Sigmoid colon (tissue), 4 donors: ENCODE results near the gene MDFI.

Experiments used
- EP300 ChIP-seq, 4 donors: sonication (generic); formaldehyde crosslinking; IDR thresholded peaks; one replicate each; pipeline ENCODE4 v1.6.1; 2017; ENCODE audit warnings: antibody characterized with exemption in 4 of 4
- POLR2A ChIP-seq, 2 donors: fragments of 450-650 bp; IDR thresholded peaks; one replicate each; pipeline ENCODE4 v1.6.1; 2016; ENCODE audit warnings: antibody characterized with exemption in 2 of 2, mild to moderate bottlenecking in 2 of 2, moderate library complexity in 2 of 2
- POLR2AphosphoS5 ChIP-seq, 4 donors: sonication (generic); formaldehyde crosslinking; IDR thresholded peaks; one replicate each; pipeline ENCODE4 v1.6.1; 2017; ENCODE audit warnings: antibody characterized with exemption in 4 of 4
- TF ChIP-seq, protein P1 (sequence below), 4 experiments: fragments of 450-650 bp in 3 of 4; fragments of 200-600 bp in 1 of 4; IDR thresholded peaks; one replicate each; pipeline ENCODE4 v1.5.1; 2016 to 2019; ENCODE audit warnings: antibody characterized with exemption in 4 of 4, mild to moderate bottlenecking in 3 of 4, moderate library complexity in 2 of 4

DNA sequence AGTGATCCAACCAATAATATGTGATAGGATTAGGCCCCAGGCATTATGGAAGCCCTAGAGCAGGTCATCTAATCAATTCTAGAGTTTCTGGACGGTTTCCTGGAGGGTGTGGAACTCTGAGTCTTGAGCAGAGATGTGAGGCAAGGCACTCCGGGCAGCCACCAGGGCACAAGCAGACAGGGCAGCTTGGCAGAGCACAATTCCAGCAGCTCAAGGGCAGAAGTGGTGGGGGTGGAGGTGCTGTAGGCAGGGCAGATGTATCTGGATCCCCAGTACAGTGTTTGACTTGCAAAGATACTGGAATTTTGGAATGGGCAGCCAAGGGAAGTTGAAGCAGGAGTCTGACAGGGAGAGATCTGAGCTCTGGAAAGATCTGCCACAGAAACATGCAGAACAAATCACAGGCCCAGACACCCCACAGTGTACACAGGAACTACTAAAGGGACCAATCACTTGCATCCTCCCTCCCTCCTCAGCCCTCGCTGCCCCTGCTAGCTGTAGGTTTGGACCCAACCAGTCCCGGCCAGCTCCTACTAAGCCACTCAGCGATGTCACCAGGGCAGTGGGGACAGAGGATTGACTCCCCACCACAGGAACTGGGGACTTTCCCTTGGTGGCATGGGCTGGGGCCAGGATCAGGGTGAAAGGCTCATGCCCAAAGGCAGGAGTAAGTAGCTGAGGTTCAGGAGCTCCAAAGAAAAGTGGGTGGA, 50.1 kb downstream of the MDFI start:
- TF ChIP-seq, protein P1, sequence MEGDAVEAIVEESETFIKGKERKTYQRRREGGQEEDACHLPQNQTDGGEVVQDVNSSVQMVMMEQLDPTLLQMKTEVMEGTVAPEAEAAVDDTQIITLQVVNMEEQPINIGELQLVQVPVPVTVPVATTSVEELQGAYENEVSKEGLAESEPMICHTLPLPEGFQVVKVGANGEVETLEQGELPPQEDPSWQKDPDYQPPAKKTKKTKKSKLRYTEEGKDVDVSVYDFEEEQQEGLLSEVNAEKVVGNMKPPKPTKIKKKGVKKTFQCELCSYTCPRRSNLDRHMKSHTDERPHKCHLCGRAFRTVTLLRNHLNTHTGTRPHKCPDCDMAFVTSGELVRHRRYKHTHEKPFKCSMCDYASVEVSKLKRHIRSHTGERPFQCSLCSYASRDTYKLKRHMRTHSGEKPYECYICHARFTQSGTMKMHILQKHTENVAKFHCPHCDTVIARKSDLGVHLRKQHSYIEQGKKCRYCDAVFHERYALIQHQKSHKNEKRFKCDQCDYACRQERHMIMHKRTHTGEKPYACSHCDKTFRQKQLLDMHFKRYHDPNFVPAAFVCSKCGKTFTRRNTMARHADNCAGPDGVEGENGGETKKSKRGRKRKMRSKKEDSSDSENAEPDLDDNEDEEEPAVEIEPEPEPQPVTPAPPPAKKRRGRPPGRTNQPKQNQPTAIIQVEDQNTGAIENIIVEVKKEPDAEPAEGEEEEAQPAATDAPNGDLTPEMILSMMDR (IDR thresholded peaks at IDR 0.05), result no peak
- TF ChIP-seq POLR2A (IDR thresholded peaks at IDR 0.05) (no peak), POLR2AphosphoS5 (IDR thresholded peaks at IDR 0.05) (no peak), EP300 (IDR thresholded peaks at IDR 0.05) (no peak)
